Lung microvascular endothelial cell (primary cell): ENCODE data around the gene MAP3K19. TPM values are rescaled to one million over a fixed set of nuclear protein-coding genes. Genes with fewer than 3 reads are reported as not detected.

Source experiments
- DNase-seq, 2 donors: peaks; one replicate each; pipeline versions ENCODE4 v3.0.0 to v3.0.0-alpha.2; 2010; ENCODE audit warnings: low read depth in 2 of 2
- total RNA-seq: library from RNA; depleted of rRNA; stranded (reverse); fragments of >200 nt; gene quantifications from 2 replicates; pipeline ENCODE4 v1.2.1, GENCODE V29; 2014

The MAP3K19 gene
- total RNA-seq, 1 donor from 2014 or later = not detected

DNA sequence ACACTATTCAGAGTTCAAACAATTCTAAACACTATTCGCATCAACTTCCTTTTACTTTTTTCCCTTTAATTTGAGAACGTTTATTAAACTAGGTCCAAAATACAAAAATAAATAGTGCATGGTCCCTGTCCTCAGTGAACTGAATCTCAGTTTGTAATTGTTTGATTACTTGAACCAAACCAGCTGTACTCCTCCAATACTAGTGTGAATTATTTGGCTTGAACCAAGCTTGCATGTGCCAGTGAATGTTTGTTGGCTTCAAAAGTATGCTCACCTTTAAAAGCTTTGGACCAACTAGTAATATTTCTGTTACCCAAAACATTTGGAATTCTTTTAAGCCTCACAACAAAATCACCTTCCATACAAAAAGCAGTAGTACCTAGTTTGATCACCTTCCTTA lies 113.1 kb downstream of the MAP3K19 start:
- no peak for DNase-seq

DNA sequence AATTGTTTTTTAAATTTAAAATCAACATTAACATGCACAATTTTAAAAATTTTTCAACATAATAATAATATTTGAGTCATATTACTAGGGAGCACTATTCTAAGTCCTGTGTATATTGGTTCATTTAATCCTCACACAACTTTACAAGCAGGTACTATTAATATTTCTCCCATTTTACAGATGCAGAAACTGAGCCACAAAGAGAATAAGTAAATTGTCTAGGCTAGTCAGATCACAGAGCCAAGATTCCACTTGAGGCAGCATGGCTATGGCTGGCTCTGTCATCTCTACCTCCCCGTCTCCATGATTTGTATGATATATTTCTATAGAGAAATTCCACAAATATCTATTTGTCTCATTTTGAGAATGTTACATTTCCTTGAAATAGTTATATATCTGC lies 113.5 kb downstream of the MAP3K19 start:
- DNase-seq = no peak

DNA sequence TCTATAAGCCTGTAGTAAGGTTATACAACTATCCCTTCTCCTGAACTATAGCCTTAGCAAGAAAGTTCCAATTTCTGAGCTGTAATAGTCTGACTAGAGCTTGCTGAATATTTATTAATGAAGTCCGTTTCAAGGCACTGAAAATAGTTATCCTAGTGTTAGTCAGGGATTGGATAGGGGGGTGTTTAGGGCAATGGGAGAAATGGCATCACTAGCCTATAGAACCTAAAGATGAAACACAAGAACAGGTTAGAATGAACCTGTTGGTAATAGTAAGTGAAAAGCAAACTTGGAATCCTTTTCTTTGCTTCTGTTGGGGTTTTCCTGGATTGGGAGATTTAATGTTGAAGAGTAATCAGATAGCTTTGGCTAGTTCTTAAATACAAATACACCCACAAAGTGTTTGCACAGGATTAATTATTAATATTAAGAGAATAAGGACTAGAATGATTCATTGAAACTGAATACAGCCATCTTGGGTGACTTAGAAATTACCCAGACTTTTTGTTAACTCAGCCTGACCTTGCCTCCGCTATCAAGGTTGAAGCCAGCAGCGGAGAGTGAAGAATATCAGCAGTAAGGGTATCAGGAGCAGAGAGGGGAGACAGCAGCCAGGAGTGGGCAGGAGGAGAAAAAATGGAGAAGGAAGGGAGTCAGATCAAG lies 114.3 kb downstream of the MAP3K19 start:
- no peak for DNase-seq

DNA sequence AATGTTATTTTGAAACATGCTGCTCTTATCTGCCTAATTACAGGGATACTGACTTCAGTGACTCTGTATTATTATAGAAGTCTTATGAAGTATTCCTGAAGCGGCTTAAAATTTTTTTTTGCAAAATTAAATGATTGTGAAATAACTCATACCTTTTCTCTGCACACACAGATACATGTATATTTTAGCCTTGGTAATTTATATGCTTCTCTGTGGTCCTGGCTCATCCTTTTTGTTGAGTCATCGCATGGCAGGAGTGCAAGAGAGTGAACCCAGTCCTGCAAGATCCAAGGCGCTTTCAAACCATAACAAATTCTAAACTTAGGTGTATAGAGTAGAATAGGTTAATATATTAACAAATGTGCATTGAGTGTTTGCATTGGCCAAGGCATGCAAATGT lies 120.1 kb downstream of the MAP3K19 start:
- no peak for DNase-seq

DNA sequence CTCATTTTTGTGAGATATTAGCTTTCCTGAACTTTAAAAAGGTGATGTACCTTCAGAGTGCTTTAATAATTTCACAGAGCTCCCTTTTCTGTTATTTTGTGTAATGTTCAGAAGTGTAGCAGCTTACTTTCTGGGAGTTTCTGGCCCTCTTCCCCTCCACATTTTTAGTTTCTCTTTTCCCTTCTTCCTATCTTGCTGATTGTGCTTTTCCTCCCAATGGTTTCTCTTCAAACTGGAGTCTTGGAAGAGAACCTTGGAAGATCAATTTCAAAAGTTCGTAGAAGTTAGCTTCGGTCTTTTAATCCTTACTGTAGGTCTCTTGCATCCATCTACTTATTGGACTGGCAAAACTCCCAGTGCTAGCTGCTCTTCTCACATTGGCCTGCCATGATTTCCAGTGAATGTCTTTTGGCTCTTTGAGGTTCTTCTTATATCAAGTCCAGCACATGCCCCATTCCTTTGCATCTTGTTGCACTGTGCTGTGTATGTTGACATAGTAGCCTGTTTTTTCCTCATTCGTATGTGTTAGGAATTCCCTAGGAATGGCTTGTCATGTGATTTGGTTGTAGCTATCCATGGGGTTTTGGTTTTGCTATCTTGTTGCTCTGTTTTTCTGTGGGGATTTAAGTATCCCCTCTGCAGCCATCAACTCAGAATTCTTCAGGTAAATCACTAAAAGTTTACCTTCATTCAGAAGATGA lies 120.9 kb downstream of the MAP3K19 start:
- DNase-seq = peak in 1 of 2 donors; percentile 20

DNA sequence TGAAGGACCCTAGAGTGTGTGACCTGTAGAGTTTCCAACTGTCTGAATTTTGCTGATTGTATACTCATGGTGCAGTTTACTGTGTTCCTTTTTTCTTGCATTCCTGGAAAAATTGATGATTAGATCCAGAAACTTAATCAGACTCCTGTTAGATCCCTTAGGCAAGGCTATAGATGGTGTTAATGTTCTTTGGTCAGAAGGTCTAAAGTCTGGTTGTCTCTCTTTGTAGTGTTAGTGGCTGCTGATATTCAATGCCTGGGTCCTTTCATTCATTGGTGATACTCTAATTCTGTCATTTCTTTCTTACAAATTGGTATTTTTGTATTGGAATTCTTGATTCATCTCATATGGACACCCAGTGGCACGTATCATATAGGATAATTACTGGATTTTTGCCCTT lies 122.3 kb downstream of the MAP3K19 start:
- no peak for DNase-seq

DNA sequence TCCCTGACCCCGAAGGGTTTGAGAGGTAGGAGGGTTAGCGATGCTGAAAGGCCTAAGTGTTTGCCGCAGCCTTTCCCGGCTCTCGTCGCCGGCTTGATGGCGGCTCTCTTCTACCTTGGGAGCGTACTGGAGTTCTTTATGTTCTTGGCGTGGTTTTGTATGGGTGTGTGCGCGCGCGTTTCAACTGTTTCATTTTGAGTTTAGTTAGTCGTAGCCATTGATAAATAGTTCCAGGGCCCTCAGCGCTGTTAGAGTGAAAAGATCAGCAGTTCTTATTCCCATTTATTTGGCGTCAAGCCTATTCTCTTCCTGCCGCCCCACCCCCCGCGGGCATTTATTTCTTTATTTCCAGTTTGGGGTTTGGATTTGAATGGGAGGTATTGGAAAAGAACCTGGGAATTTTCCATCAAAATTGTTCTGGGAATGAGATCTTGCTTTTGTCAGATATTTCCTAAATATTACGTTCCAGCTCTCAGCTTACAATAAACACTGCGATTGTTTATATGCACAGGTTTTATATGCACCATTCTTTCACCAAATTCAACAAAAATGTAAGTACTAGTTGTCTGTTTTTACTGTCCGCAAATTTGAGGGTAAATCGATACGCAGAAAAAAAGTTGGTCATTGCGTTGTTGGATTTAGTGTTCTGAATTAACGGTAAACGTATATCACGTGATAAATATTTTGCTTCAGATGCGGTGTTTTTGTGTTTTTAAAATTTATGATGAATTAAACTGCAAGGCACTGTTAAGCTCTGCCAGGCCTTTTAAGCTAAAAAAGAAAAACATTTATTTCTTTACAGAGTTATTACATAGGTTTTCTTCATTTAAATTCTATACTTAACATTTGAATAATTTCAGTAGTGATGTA lies 127.7 kb downstream of the MAP3K19 start:
- peak; percentile 40 to 61 for DNase-seq

DNA sequence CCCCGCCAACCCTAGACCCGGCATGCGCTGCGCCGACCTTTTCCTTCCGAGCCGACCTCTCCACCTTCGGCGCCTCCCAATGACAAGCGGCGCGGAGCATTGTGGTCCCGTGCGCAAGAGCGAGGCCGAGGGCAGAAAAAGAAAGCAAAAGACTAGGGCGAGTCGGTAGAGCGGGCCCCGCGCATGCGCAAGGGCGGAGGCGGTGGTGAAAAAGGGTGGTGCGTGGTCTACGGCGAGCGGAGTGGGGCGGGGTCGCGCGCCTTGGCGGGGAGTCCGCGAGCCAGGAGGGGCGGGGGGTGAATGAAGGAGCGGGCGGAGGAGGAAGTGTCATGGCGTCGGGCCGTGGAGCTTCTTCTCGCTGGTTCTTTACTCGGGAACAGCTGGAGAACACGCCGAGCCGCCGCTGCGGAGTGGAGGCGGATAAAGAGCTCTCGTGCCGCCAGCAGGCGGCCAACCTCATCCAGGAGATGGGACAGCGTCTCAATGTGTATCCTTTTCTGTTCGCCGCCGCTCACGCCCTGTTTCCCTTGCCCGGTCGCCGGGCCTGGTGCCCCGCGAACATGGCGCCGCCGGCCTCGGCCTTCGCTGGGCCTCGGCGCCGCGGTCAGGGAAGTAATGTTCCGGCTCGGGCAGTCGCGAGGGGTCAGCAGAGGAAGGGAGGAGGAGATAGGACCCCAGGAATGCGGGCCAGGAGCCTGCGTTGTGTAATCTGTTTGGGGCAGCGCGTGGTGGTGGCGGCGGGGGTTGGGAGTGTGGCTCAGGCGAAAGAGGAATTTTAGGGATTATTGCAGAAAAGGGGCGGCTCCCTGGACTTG lies 128.5 kb downstream of the MAP3K19 start, which contains the start of gene CCNT2:
Gene CCNT2, plus strand, starts transcription at position 297 of the 815 bp plus-strand sequence. Its CDS starts 33 bp downstream, at position 330.
- DNase-seq = peak; percentile 99 to 100

DNA sequence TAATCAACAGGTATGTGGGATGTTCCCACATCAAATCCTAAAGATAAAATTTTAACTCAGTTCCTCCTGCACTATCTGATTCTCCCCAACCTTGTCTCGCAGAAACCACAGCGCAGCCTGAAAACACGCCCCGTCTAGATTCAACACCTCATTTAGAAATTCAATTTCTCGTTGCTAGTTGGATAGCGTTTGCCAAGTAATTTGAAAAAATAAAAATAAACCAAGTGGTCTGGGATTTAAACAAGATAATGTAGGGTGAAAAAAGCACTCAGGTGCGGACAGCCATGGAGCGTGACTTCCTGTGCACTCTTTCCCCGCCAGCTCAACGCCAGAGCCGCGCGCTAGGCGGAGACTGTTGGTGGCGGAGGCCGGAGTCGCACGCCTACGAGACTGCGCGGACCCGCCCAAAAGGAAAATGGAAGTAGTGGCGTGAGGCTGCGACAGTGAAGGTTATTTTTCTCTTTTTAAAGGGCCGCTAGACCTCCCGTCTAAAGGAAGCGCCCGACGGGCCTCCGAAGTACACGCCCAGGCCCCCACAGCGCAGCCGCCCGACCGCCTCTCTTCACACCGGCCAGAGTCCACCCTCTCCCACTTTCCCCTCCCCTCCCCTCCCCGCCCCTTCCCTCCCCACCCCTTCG lies 129.2 kb downstream of the MAP3K19 start:
- DNase-seq = no peak

DNA sequence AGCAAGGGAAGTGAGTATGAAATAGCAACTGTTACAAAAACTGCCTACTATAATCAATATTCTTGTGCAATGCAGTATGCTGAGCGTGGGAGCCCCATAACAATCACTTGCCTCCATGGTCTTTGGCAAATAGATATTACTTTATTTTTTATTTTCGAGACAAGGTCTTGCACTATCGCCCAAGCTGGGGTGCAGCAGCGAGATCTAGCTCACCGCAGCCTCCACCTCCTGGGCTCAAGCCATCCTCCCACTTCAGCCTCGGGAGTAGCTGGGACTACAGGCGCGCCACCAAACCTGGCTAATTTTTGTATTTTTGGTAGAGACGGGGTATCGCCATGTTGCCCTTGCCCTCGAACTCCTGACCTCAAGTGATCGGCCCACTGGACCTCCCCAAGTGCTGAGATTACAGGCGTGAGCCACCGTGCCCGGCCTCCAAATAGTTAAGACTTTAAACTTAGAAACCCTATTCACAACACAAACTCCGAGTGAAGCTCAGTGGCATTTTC lies 129.8 kb downstream of the MAP3K19 start:
- DNase-seq = no peak

Other genes with a start within 250 kb of the MAP3K19 start
- gene ACMSD, start 208.8 kb downstream of the MAP3K19 start, total RNA-seq = not detected in 2 replicates
- gene CCNT2, start 128.6 kb downstream of the MAP3K19 start, total RNA-seq = 19.8 and 27.0 TPM in 2 replicates
- gene RAB3GAP1, start 4.8 kb upstream of the MAP3K19 start, total RNA-seq = 34.3 and 35.7 TPM in 2 replicates